Activated CD4-positive, alpha-beta T cell treated with anti-CD3 and anti-CD28 coated beads, Interleukin-2, amount 10 ng/mL, durations not matched to agents 24 days and 14 days (primary cell): ENCODE data around the gene GSPT2. TPM values are rescaled to one million over a fixed set of nuclear protein-coding genes. Genes with fewer than 3 reads are reported as not detected.
"Not testable (repeated sequence)": the region's sequence is repeated elsewhere in the genome, so short reads cannot be mapped to it uniquely, and the experiment has no call there.

Experiments
- DNase-seq: peaks from one replicate; pipeline ENCODE4 v3.0.0; 2022
- H3K27ac Mint-ChIP-seq: one replicate; pipeline ENCODE4 v1.8.0; 2022; ENCODE audit warnings: mild to moderate bottlenecking, mixed read lengths
- H3K27me3 Mint-ChIP-seq: one replicate; pipeline ENCODE4 v1.8.0; 2022; ENCODE audit warnings: mixed read lengths
- H3K36me3 Mint-ChIP-seq: one replicate; pipeline ENCODE4 v1.8.0; 2022; ENCODE audit warnings: low read depth, mild to moderate bottlenecking, mixed read lengths
- H3K4me1 Mint-ChIP-seq: one replicate; pipeline ENCODE4 v1.8.0; 2021; ENCODE audit warnings: mixed read lengths
- H3K4me3 Mint-ChIP-seq: one replicate; pipeline ENCODE4 v1.8.0; 2022; ENCODE audit warnings: mild to moderate bottlenecking, moderate library complexity, mixed read lengths
- H3K9me3 Mint-ChIP-seq: one replicate; pipeline ENCODE4 v1.8.0; 2021; ENCODE audit warnings: mixed read lengths
- intact Hi-C: fragments of 100-400 bp; cut with micrococcal nuclease; formaldehyde crosslinking; loops from one replicate; pipeline ENCODE4 v1.15.1; 2023
- total RNA-seq: library from RNA; stranded (reverse); gene quantifications from 2 replicates; pipeline ENCODE4 v1.2.3, GENCODE V29; 2022

Gene GSPT2
- 12.8 and 13.2 TPM in 2 replicates for total RNA-seq

DNA sequence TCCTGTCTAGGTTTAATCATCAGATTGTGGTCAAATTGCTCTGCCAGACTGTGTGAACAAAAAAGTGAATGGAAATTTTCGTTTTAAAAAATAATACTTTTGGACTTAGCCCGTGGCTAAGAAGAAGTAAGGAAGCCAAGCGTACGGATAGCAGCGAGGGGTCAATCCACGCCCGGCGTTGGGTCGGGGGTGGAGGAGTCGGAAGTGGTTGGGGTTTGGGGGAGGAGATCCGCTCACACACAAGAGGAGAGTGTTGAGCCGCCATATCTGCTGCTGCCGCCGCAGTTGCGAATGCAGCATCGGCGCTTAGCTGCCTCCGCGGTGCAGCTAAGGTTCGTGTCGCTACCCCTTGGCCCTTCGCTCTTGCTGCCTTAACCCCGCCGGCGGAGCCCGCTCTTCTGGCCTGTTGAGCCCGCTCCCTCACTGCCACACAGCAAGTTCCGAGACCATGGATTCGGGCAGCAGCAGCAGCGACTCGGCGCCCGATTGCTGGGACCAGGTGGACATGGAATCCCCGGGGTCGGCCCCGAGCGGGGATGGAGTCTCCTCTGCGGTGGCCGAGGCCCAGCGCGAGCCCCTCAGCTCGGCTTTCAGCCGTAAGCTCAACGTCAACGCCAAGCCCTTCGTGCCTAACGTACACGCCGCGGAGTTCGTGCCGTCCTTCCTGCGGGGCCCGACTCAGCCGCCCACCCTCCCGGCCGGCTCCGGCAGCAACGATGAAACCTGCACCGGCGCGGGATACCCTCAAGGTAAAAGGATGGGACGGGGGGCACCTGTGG lies at the start of gene GSPT2:
Gene GSPT2, plus strand, starts transcription at position 264 of the 779 bp plus-strand sequence. Its CDS starts 185 bp downstream, at position 449.
- Mint-ChIP-seq H3K27ac (peak within 1 kb of the TSS; percentile 91), H3K27me3 (peaks cover 3% of the 10 kb centered on the region), H3K4me1 (peaks cover 17% of the 10 kb centered on the region), H3K9me3 (peaks cover 9% of the 10 kb centered on the region), H3K36me3 (peaks cover 30% of the 10 kb centered on the region), H3K4me3 (peak within 1 kb of the TSS; percentile 94)
- DNase-seq, result peak; percentile 89
- intact Hi-C loops, result loop anchor here (1.0 kb wide), 1 partner anchor 60 kb away; no protein-coding TSS in a partner anchor

DNA sequence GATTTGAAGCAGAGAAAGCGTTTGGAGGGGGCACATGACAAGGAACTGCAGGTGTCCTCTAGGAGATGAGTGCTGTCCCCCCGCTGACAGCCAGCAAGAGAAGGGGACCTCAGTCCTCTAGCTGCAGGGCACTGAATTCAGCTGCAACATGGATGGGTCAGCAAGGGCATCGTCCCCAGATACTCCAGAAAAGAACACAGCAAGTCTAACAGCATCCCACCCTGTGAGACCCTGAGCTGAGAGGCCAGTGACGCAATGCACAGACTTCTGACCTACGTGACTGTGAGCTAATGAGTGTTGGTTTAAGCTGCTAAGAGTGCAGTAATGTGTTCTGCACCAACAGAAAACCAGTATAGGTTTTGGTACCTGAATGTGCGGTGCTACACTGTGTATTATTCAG lies 49.0 kb upstream of the GSPT2 start:
- Mint-ChIP-seq H3K36me3 (no peaks in the 10 kb centered on the region), H3K27me3 (no peaks in the 10 kb centered on the region)

GRCh38 chrX:51697397-51697796 lies 45.8 kb upstream of the GSPT2 start:
- Mint-ChIP-seq H3K27me3 (no peaks in the 10 kb centered on the region), H3K4me3 (no peak overlapping the region), H3K27ac (no peak overlapping the region), H3K36me3 (no peaks in the 10 kb centered on the region), H3K9me3 (no peaks in the 10 kb centered on the region), H3K4me1 (no peaks in the 10 kb centered on the region)
- DNase-seq, result peak; percentile 12
- intact Hi-C loops, result no loop called here

More for the DNA sequence above, 49.0 kb upstream of the GSPT2 start:
- DNase-seq, result peak; percentile 4
- intact Hi-C loops, result no loop called here
- Mint-ChIP-seq H3K27ac (no peak overlapping the region), H3K4me1 (no peaks in the 10 kb centered on the region), H3K4me3 (no peak overlapping the region), H3K9me3 (no peaks in the 10 kb centered on the region)

DNA sequence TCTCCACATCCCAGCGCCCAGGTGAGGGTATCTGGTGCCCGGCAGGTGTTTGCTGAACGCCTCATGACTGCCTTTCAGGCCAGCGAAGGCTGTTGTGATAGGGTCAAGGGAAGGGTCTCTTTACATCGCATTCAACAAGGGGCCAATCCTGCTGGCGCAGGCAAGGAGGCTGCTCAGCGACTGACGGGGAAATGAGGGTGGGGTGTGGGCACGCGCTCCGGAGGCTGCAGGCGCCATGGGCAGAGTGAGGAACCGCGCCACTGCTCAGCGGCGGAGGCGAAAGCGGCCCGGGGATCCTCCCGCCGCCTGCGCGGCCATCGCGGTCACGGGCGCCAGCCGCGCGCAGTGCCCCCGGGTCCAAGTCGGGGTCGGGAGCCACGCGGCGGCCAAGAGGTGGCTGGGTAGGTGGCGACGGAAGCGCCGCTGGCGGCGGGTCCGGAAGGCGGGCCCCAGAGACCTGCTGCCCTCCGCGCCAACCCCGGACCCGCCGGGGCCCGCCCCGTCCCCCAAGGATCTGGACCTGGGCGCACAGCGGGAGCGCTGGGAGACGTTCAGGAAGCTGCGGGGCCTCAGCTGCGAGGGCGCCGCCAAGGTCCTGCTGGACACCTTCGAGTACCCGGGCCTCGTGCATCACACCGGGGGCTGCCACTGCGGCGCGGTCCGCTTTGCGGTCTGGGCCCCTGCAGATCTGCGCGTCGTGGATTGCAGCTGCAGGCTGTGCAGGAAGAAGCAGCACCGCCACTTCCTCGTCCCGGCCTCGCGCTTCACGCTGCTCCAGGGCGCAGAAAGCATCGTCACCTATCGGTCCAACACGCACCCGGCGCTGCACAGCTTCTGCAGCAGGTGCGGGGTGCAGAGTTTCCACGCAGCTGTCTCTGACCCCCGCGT lies 32.7 kb upstream of the GSPT2 start, which contains the start of gene CENPVL1:
Gene CENPVL1, plus strand, starts transcription at position 236 of the 888 bp plus-strand sequence. Its CDS starts 0 bp downstream, at position 236.
- not testable (repeated sequence) for DNase-seq

DNA sequence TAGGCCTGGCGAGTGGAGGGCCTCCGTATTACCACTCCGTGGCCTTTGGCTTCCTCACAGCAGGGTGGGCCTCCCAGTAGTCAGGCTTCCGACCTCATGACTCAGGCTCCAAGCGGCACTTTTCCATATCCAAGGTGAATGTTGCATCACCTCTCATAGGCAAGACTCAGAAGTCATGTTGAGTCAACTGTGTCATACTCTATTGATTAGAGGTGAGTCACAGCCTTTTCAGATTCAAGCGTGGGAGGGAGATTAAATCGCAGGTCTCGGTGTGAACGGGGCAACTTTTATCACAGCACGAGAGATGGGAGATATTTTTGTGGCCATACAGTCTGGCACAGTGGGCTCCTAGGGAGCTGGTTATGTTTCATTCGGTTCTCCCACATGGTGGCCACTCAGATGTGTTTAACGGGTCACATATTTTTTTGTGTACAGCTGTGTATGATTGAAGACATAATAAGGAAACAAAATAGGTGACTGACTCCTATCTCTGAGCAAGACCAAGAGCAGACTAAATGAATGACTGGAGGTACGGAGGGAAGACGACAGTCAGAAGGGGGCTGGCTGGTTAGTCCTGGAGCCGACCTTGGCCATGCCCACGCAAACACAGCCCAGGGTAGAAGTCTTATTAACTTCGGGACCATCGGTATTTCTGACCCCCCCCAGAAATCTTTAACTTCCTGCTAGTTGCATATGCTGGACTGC lies 30.1 kb upstream of the GSPT2 start:
- H3K27ac Mint-ChIP-seq, H3K36me3 Mint-ChIP-seq, intact Hi-C loops, H3K9me3 Mint-ChIP-seq, H3K27me3 Mint-ChIP-seq, H3K4me1 Mint-ChIP-seq, H3K4me3 Mint-ChIP-seq, DNase-seq: not testable (repeated sequence)

More for the DNA sequence above, 32.7 kb upstream of the GSPT2 start, which contains the start of gene CENPVL1:
- H3K36me3 Mint-ChIP-seq, H3K4me1 Mint-ChIP-seq, intact Hi-C loops, H3K27ac Mint-ChIP-seq, H3K27me3 Mint-ChIP-seq, H3K9me3 Mint-ChIP-seq, H3K4me3 Mint-ChIP-seq: not testable (repeated sequence)

- no peaks in the 10 kb centered on the region for H3K9me3 Mint-ChIP-seq
- no peaks in the 10 kb centered on the region for H3K36me3 Mint-ChIP-seq
- no peak overlapping the region for H3K4me3 Mint-ChIP-seq
- peaks cover 2% of the 10 kb centered on the region for H3K27me3 Mint-ChIP-seq
- no peak for DNase-seq
- H3K27ac Mint-ChIP-seq, result no peak overlapping the region
- intact Hi-C loops, result no loop called here
- H3K4me1 Mint-ChIP-seq, result no peaks in the 10 kb centered on the region
These were observed 15.0 kb upstream of the GSPT2 start for GRCh38 chrX:51728202-51728601.

DNA sequence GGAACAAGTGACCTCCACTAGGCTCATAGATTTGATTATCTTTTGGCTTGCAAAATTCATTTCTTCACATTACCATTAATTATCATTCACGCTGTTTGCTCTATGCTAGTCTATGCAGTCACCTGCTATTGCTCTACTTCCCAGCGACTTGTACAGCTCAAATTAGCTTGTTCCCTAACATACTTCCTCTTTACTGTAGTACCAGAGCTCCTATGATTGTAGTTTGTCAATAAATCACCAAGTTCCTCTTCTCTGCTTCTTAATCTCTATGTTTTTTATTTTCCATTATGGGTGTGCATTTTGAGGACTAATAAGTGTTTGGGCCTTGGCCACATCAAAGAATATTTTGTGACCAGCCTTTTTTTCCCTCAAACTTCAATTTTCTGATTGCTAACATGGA lies 6.2 kb upstream of the GSPT2 start:
- no peak overlapping the region for H3K4me3 Mint-ChIP-seq
- H3K27me3 Mint-ChIP-seq, result peaks cover 23% of the 10 kb centered on the region
- no peak overlapping the region for H3K27ac Mint-ChIP-seq
- H3K9me3 Mint-ChIP-seq, result no peaks in the 10 kb centered on the region
- no peak for DNase-seq
- no peaks in the 10 kb centered on the region for H3K4me1 Mint-ChIP-seq
- intact Hi-C loops, result no loop called here
- H3K36me3 Mint-ChIP-seq, result no peaks in the 10 kb centered on the region

DNA sequence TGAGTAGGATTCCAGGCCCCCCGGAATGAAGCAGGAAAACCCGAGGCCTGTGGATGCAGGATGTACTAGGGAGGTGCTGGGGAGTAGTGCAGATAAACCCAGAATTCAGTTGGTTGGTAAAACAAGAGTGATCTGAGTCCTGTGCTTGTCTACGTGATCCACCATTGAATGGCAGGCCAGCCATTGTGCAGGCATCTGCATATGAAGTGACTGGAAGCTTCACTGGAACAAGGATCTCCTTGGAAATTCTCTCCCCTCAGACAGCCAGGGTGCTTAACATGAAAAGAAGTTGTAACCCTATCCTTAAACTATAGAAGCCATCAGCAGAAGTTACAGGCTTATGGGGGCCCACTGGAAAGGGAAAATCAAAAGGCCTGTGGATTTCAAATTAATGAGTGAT lies 656 bp upstream of the GSPT2 start:
- Mint-ChIP-seq H3K27ac (no peak overlapping the region), H3K27me3 (peaks cover 8% of the 10 kb centered on the region), H3K36me3 (peaks cover 30% of the 10 kb centered on the region), H3K4me1 (peaks cover 17% of the 10 kb centered on the region), H3K4me3 (peak overlapping the region; percentile 94), H3K9me3 (peaks cover 9% of the 10 kb centered on the region)
- no peak for DNase-seq
- intact Hi-C loops, result no loop called here

DNA sequence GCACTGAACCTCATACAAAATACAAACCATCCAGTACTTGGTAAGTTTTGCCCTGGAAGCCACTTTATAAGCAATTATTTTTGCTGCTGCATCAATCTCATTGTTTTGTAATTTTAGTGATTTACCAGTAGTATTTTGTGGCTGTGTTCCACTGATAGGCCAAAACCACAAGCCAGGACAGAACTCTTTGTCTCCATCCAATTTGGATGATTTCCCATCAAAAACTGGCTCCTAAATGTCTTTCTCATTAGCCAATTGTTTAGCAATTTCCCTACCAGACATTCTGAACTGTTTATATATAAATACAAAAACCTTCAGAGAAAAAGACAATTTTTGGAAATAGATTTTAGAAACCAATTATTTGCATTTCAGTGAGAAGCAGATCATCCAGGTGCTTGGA lies 4.4 kb downstream of the GSPT2 start:
- Mint-ChIP-seq H3K36me3 (peaks cover 30% of the 10 kb centered on the region), H3K27me3 (peaks cover 2% of the 10 kb centered on the region), H3K9me3 (peaks cover 9% of the 10 kb centered on the region), H3K27ac (no peak overlapping the region), H3K4me1 (peaks cover 17% of the 10 kb centered on the region), H3K4me3 (no peak overlapping the region)
- DNase-seq, result no peak
- intact Hi-C loops, result no loop called here

- H3K4me3 Mint-ChIP-seq, result no peak overlapping the region
- H3K27ac Mint-ChIP-seq, result no peak overlapping the region
- H3K27me3 Mint-ChIP-seq, result peaks cover 6% of the 10 kb centered on the region
- H3K9me3 Mint-ChIP-seq, result no peaks in the 10 kb centered on the region
- intact Hi-C loops, result no loop called here
- H3K4me1 Mint-ChIP-seq, result no peaks in the 10 kb centered on the region
- DNase-seq, result no peak
- H3K36me3 Mint-ChIP-seq, result no peaks in the 10 kb centered on the region
These were observed 16.0 kb downstream of the GSPT2 start for GRCh38 chrX:51759055-51759839.

GRCh38 chrX:51760657-51761056 lies 17.4 kb downstream of the GSPT2 start:
- H3K4me3 Mint-ChIP-seq, result no peak overlapping the region
- intact Hi-C loops, result no loop called here
- no peaks in the 10 kb centered on the region for H3K36me3 Mint-ChIP-seq
- H3K4me1 Mint-ChIP-seq, result no peaks in the 10 kb centered on the region
- H3K27ac Mint-ChIP-seq, result no peak overlapping the region
- H3K27me3 Mint-ChIP-seq, result peaks cover 4% of the 10 kb centered on the region
- H3K9me3 Mint-ChIP-seq, result no peaks in the 10 kb centered on the region
- DNase-seq, result no peak

GRCh38 chrX:51766546-51766945 lies 23.3 kb downstream of the GSPT2 start:
- Mint-ChIP-seq H3K4me3 (no peak overlapping the region), H3K9me3 (no peaks in the 10 kb centered on the region), H3K27ac (no peak overlapping the region), H3K36me3 (no peaks in the 10 kb centered on the region), H3K4me1 (no peaks in the 10 kb centered on the region), H3K27me3 (no peaks in the 10 kb centered on the region)
- intact Hi-C loops, result no loop called here
- DNase-seq, result no peak

GRCh38 chrX:51776851-51777250 lies 33.6 kb downstream of the GSPT2 start:
- intact Hi-C loops, result no loop called here

More at GRCh38 chrX:51776851-51777250, 33.6 kb downstream of the GSPT2 start:
- no peak for DNase-seq
- H3K27me3 Mint-ChIP-seq, result peaks cover 9% of the 10 kb centered on the region
- no peak overlapping the region for H3K27ac Mint-ChIP-seq
- no peaks in the 10 kb centered on the region for H3K9me3 Mint-ChIP-seq
- no peaks in the 10 kb centered on the region for H3K36me3 Mint-ChIP-seq
- H3K4me3 Mint-ChIP-seq, result no peak overlapping the region
- H3K4me1 Mint-ChIP-seq, result no peaks in the 10 kb centered on the region
